Pancreas (tissue), 10 donors: Measurements from ENCODE around the gene RAB3D. TPM values are rescaled to one million over a fixed set of nuclear protein-coding genes. Genes with fewer than 3 reads are reported as not detected.
A peak's percentile ranks its signal among the peaks of the same experiment; 100 is the strongest.
"Not testable (repeated sequence)": the region's sequence is repeated elsewhere in the genome, so short reads cannot be mapped to it uniquely, and the experiment has no call there.

Experiments used
- ATAC-seq, 4 donors: fragments of 200-7000 bp; cut with Tn5 transposase; one replicate each; pipeline versions ENCODE4 v1.8.0 to v1.9.1; 2020; ENCODE audit warnings: mild to moderate bottlenecking in 4 of 4, moderate library complexity in 4 of 4
- DNase-seq, 6 donors: peaks; one replicate each; pipeline ENCODE4 v3.0.0-alpha.2; 2020
- FAIRE-seq: peaks from 2 replicates; lab custom pipeline; 2012; peaks lifted over from hg19 to GRCh38; lab: Jason Lieb, UNC
- H3K27ac ChIP-seq, 4 donors: fragments of 200-600 bp; sonication (generic); 1 replicate in 3 of 4; 2 replicates in 1 of 4; pipeline versions ENCODE4 v1.5.0 to v1.8.0; 2020
- H3K27me3 ChIP-seq, 4 donors: fragments of 200-600 bp; one replicate each; pipeline ENCODE4 v1.8.0; 2021
- H3K36me3 ChIP-seq, 3 donors: fragments of 200-600 bp; sonication (generic) in 1 of 3; one replicate each; pipeline versions ENCODE4 v1.5.0 to v1.8.0; 2020 to 2021
- H3K4me1 ChIP-seq, 3 donors: fragments of 200-600 bp; one replicate each; pipeline ENCODE4 v1.8.0; 2021
- H3K4me3 ChIP-seq, 4 donors: fragments of 200-600 bp; sonication (generic) in 2 of 4; one replicate each; pipeline versions ENCODE4 v1.5.0 to v1.8.0; 2020 to 2021
- H3K9me3 ChIP-seq, 4 donors: fragments of 200-600 bp; one replicate each; pipeline ENCODE4 v1.8.0; 2021
- CTCF ChIP-seq, 4 donors: fragments of 200-600 bp; sonication (generic) in 3 of 4; IDR thresholded peaks; one replicate each; pipeline versions ENCODE4 v1.5.0 to v1.8.0; 2021; ENCODE audit warnings: antibody characterized with exemption in 4 of 4
- WGBS, 2 donors: extraction: QIAGEN DNeasy Blood & Tissue Kit; methylation state at CpG; one replicate each; pipeline ENCODE4 v1.1.7; 2013; 5-methylcytosine and 5-hydroxymethylcytosine counted together
- intact Hi-C, 3 donors: fragments of 100-400 bp; cut with DNase I; formaldehyde crosslinking; loops; one replicate each; pipeline versions ENCODE4 v1.11.1 to v1.14.2; 2022
- polyA plus RNA-seq, 2 donors: library from polyadenylated mRNA; stranded (reverse); fragments of 200-250 nt; gene quantifications; one replicate each; pipeline ENCODE4 v1.2.3, GENCODE V29; 2013
- total RNA-seq, 6 donors: library from RNA; stranded (reverse); fragmentation: NEBNext Ultra II Directional in 4 of 6; extraction: Animal tissue kit (Norgen Biotek cat#: 25700) in 4 of 6; gene quantifications; one replicate each; pipeline versions ENCODE4 v1.2.1 to v1.2.4, GENCODE V29; 2021 to 2023
- donor health status: healthy with polysubstance abuse.
- donor health status: DM: no; HTN: no; CAD: no; lungs with moderate emphysema.
- donor health status: DM: no; HTN: no; CAD: no.
- donor health status: control.
- donor health status: control.
- donor health status: Bipolar disorder and iron deficiency.
- donor health status: DM: yes; HTN: yes; CAD: no.
- donor health status: DM: no; HTN: no; CAD: no.
- donor health status: DM: no; HTN: no; CAD: no.
- donor health status: DM: yes; HTN: yes; CAD: no.

The RAB3D gene
- total and polyA plus RNA-seq, 8 donors, result 11.0 to 134 (median 92.3) TPM

- 34 to 49% methylated on average over 10 of the region's 10 CpGs for WGBS, 2 donors
- TF ChIP-seq CTCF (IDR thresholded peaks at IDR 0.05), result no peak
- FAIRE-seq (no peak), DNase-seq (peak in 5 of 6 donors; percentile 54 to 67 (median 63)), ATAC-seq (peak; percentile 51 to 85 (median 76))
- no peak overlapping the region for H3K4me3 ChIP-seq
- peak overlapping the region in 3 of 4 donors; percentile 20 to 68 (median 58) for H3K27ac ChIP-seq
- H3K4me1 ChIP-seq, result peaks cover 3 to 16% (median 7%) of the 10 kb centered on the region in 3 donors
- peaks cover 0 to 38% (median 7%) of the 10 kb centered on the region in 3 donors for H3K36me3 ChIP-seq
- H3K27me3 ChIP-seq, result no peaks in the 10 kb centered on the region
- intact Hi-C loops, result no loop called here
- H3K9me3 ChIP-seq, result no peaks in the 10 kb centered on the region
Measured at GRCh38 chr19:11324079-11324661, 15.3 kb downstream of the RAB3D start.

- WGBS, 2 donors, result 72 to 78% methylated on average over 5 of the region's 5 CpGs
- DNase-seq, result no peak
Measured at GRCh38 chr19:11323601-11324078, 15.8 kb downstream of the RAB3D start.

GRCh38 chr19:11322269-11323024 lies 17.0 kb downstream of the RAB3D start:
- H3K27ac ChIP-seq, result peak overlapping the region in 1 of 4 donors; percentile 8
- no peak for DNase-seq
- peaks cover 3 to 16% (median 7%) of the 10 kb centered on the region in 3 donors for H3K4me1 ChIP-seq
- H3K36me3 ChIP-seq, result peaks cover 0 to 25% (median 4%) of the 10 kb centered on the region in 3 donors
- peak in 1 of 4 donors; percentile 6 for ATAC-seq
- intact Hi-C loops, result no loop called here
- H3K9me3 ChIP-seq, result no peaks in the 10 kb centered on the region
- no peak overlapping the region for H3K4me3 ChIP-seq
- no peak for FAIRE-seq
- WGBS, 2 donors, result 29 to 30% methylated on average over 7 of the region's 7 CpGs
- no peaks in the 10 kb centered on the region for H3K27me3 ChIP-seq
- TF ChIP-seq CTCF (IDR thresholded peaks at IDR 0.05), result no peak

More at GRCh38 chr19:11323601-11324078, 15.8 kb downstream of the RAB3D start:
- no peaks in the 10 kb centered on the region for H3K27me3 ChIP-seq
- TF ChIP-seq CTCF (IDR thresholded peaks at IDR 0.05), result no peak
- H3K27ac ChIP-seq, result peak overlapping the region in 3 of 4 donors; percentile 20 to 68 (median 58)
- intact Hi-C loops, result no loop called here
- peaks cover 0 to 33% (median 7%) of the 10 kb centered on the region in 3 donors for H3K36me3 ChIP-seq
- ATAC-seq (peak in 1 of 4 donors; percentile 4), FAIRE-seq (no peak)
- H3K4me1 ChIP-seq, result peaks cover 3 to 16% (median 7%) of the 10 kb centered on the region in 3 donors
- H3K9me3 ChIP-seq, result no peaks in the 10 kb centered on the region
- no peak overlapping the region for H3K4me3 ChIP-seq

GRCh38 chr19:11321191-11322126 lies 18.0 kb downstream of the RAB3D start:
- no peak overlapping the region for H3K27ac ChIP-seq
- ATAC-seq, result peak in 2 of 4 donors; percentile 20 to 36
- no peaks in the 10 kb centered on the region for H3K27me3 ChIP-seq
- H3K4me3 ChIP-seq, result no peak overlapping the region
- DNase-seq, result no peak
- peaks cover 3 to 16% (median 7%) of the 10 kb centered on the region in 3 donors for H3K4me1 ChIP-seq
- TF ChIP-seq CTCF (IDR thresholded peaks at IDR 0.05), result no peak
- peaks cover 0 to 16% (median 0%) of the 10 kb centered on the region in 3 donors for H3K36me3 ChIP-seq
- intact Hi-C loops, result no loop called here
- no peak for FAIRE-seq
- no peaks in the 10 kb centered on the region for H3K9me3 ChIP-seq
- WGBS, 2 donors, result 62 to 66% methylated on average over 14 of the region's 14 CpGs

GRCh38 chr19:11320278-11320995 lies 19.0 kb downstream of the RAB3D start:
- H3K9me3 ChIP-seq, FAIRE-seq, H3K4me3 ChIP-seq, H3K27ac ChIP-seq, ATAC-seq, H3K27me3 ChIP-seq, intact Hi-C loops, DNase-seq, H3K36me3 ChIP-seq: not testable (repeated sequence)
- 79 to 87% methylated on average over 9 of the region's 9 CpGs for WGBS, 2 donors
- H3K4me1 ChIP-seq, result peaks cover 3 to 16% (median 7%) of the 10 kb centered on the region in 3 donors
